Endothelial cell of umbilical vein (primary cell): ENCODE data around the gene TBX1. TPM values are rescaled to one million over a fixed set of nuclear protein-coding genes. Genes with fewer than 3 reads are reported as not detected.
A peak's percentile ranks its signal among the peaks of the same experiment; 100 is the strongest.

ENCODE experiments used
- BruUV-seq: library from RNA; stranded (reverse); fragments of 400-500 nt; replicated peaks from 2 replicates; lab custom pipeline; 2021; lab: Mats Ljungman, UMichigan
- CTCF ChIA-PET: fragments of 300-600, 350-600 bp; sonication (Branson Sonifier 250); formaldehyde crosslinking; loops from one replicate; lab custom pipeline; 2021; ENCODE audit warnings: antibody characterized with exemption, inconsistent platforms; lab: Charles Lee
- POLR2A ChIA-PET: fragments of 300-600, 350-600 bp; sonication (Branson Sonifier 250); formaldehyde crosslinking; loops from one replicate; lab custom pipeline; 2021; ENCODE audit warnings: antibody characterized with exemption, inconsistent platforms; lab: Charles Lee
- DNase-seq: peaks from one replicate; pipeline ENCODE4 v3.0.0-alpha.2; 2011; ENCODE audit warnings: low read depth, low spot score
- FAIRE-seq: peaks from 2 replicates; lab custom pipeline; 2011; peaks lifted over from hg19 to GRCh38; lab: Jason Lieb, UNC
- H2AFZ ChIP-seq: 2 replicates; pipeline ENCODE4 v1.6.0; 2012; ENCODE audit warnings: low read depth, low read length, control low read depth, inconsistent platforms
- H3K27ac ChIP-seq: 2 replicates; pipeline ENCODE4 v1.5.1; 2011; ENCODE audit warnings: low read depth, mild to moderate bottlenecking, control low read depth, low read length, moderate library complexity; ENCODE audit not compliant: insufficient read depth
- H3K27me3 ChIP-seq, 2 experiments: 2 replicates each; pipeline versions ENCODE4 v1.6.0 to v1.6.1; 2011; ENCODE audit warnings: low read length in 2 of 2, mixed read lengths in 1 of 2; ENCODE audit not compliant: control insufficient read depth in 2 of 2, insufficient read depth in 2 of 2
- H3K36me3 ChIP-seq, 2 experiments: 2 replicates in 1 of 2; 3 replicates in 1 of 2; pipeline ENCODE4 v1.5.1; 2011; ENCODE audit warnings: low read length in 2 of 2, mild to moderate bottlenecking in 1 of 2, moderate library complexity in 1 of 2; ENCODE audit not compliant: control insufficient read depth in 2 of 2, insufficient read depth in 2 of 2; ENCODE audit errors: extremely low read depth in 1 of 2
- H3K4me1 ChIP-seq: 3 replicates; pipeline ENCODE4 v1.5.1; 2011; ENCODE audit warnings: mild to moderate bottlenecking, low read length; ENCODE audit not compliant: control insufficient read depth, insufficient read depth; ENCODE audit errors: extremely low read depth
- H3K4me2 ChIP-seq: 2 replicates; pipeline ENCODE4 v1.6.1; 2011; ENCODE audit warnings: low read length, control low read depth, mixed read lengths; ENCODE audit not compliant: insufficient read depth
- H3K4me3 ChIP-seq, 3 experiments: fragments of 200-600 bp in 1 of 3; sonication (generic), shearing (Covaris generic) in 1 of 3; replicated peaks in 1 of 3; 2 replicates each; pipeline ENCODE4 v1.5.1; 2011 to 2016; ENCODE audit warnings: control low read depth in 3 of 3, low read length in 3 of 3, mild to moderate bottlenecking in 2 of 3, inconsistent platforms in 1 of 3, low read depth in 1 of 3, moderate library complexity in 1 of 3; ENCODE audit not compliant: insufficient read depth in 1 of 3
- H3K79me2 ChIP-seq: 2 replicates; pipeline ENCODE4 v1.6.0; 2012; ENCODE audit warnings: low read length, inconsistent platforms; ENCODE audit not compliant: control insufficient read depth, insufficient read depth
- H3K9ac ChIP-seq: replicated peaks from 2 replicates; pipeline ENCODE3; 2011; ENCODE audit warnings: low read length, control low read depth; ENCODE audit not compliant: insufficient read depth; ENCODE audit errors: extremely low read depth
- H3K9me1 ChIP-seq: replicated peaks from 3 replicates; pipeline ENCODE4 v1.6.0; 2011; ENCODE audit warnings: mild to moderate bottlenecking, low read length; ENCODE audit not compliant: control insufficient read depth, insufficient read depth; ENCODE audit errors: extremely low read depth
- H3K9me3 ChIP-seq: replicated peaks from 2 replicates; pipeline ENCODE4 v1.5.1; 2012; ENCODE audit warnings: low read length, inconsistent platforms; ENCODE audit not compliant: control insufficient read depth, insufficient read depth
- H4K20me1 ChIP-seq: replicated peaks from 2 replicates; pipeline ENCODE3; 2011; ENCODE audit warnings: mild to moderate bottlenecking, low read length; ENCODE audit not compliant: control insufficient read depth, insufficient read depth; ENCODE audit errors: extremely low read depth
- CTCF ChIP-seq, 2 donors: IDR thresholded peaks; 1 replicate in 1 of 2; 2 replicates in 1 of 2; pipeline ENCODE4 v1.5.1; 2011; ENCODE audit warnings: low read length in 2 of 2, mild to moderate bottlenecking in 2 of 2, moderate library complexity in 2 of 2, control low read depth in 1 of 2, inconsistent platforms in 1 of 2, low read depth in 1 of 2; ENCODE audit not compliant: insufficient read depth in 1 of 2; ENCODE audit errors: extremely low read depth in 1 of 2
- EZH2 ChIP-seq: IDR thresholded peaks from 2 replicates; pipeline ENCODE4 v1.6.1; 2012; ENCODE audit warnings: borderline replicate concordance, low read depth, mild to moderate bottlenecking, moderate library complexity, low read length, inconsistent platforms; ENCODE audit not compliant: severe bottlenecking
- FOS ChIP-seq: IDR thresholded peaks from 2 replicates; pipeline ENCODE4 v1.6.1; 2011; ENCODE audit warnings: mild to moderate bottlenecking, low read length, moderate library complexity, borderline replicate concordance; ENCODE audit not compliant: insufficient read depth
- GATA2 ChIP-seq: IDR thresholded peaks from 2 replicates; pipeline ENCODE4 v1.7.0; 2011; ENCODE audit warnings: low read depth, mild to moderate bottlenecking, moderate library complexity, mixed read lengths, low read length; ENCODE audit not compliant: insufficient read length, insufficient read depth
- JUN ChIP-seq: IDR thresholded peaks from 2 replicates; pipeline ENCODE4 v1.6.1; 2011; ENCODE audit warnings: borderline replicate concordance, low read depth; ENCODE audit not compliant: insufficient read length, insufficient read depth
- MAX ChIP-seq: IDR thresholded peaks from 2 replicates; pipeline ENCODE4 v1.6.1; 2011; ENCODE audit not compliant: insufficient read depth, insufficient read length
- MYC ChIP-seq: IDR thresholded peaks from one replicate; pipeline ENCODE4 v1.6.1; 2011; ENCODE audit warnings: mild to moderate bottlenecking, low read depth, low read length
- POLR2A ChIP-seq: IDR thresholded peaks from 2 replicates; pipeline ENCODE4 v1.6.1; 2012; ENCODE audit warnings: low read depth, mild to moderate bottlenecking, control low read depth, low read length
- POLR2AphosphoS5 ChIP-seq: IDR thresholded peaks from 2 replicates; pipeline ENCODE4 v1.6.1; 2012; ENCODE audit warnings: low read depth, mild to moderate bottlenecking, control low read depth, low read length, moderate library complexity; ENCODE audit not compliant: insufficient read depth
- dilution Hi-C: fragments of 300-500 bp; cut with MboI; formaldehyde crosslinking; loops from one replicate; pipeline ENCODE4 v1.15.0; 2019; ENCODE audit warnings: low sequenced_read_pairs; ENCODE audit not compliant: extremely low pct_ligation_motif_present
- intact Hi-C: fragments of 100-400 bp; cut with micrococcal nuclease; formaldehyde crosslinking; loops from one replicate; pipeline ENCODE4 v1.10.0; 2022
- polyA plus RNA-seq, 4 experiments: library from polyadenylated mRNA; depleted of rRNA in 3 of 4; stranded (reverse) in 3 of 4; unstranded in 1 of 4; fragments of >200 nt; gene quantifications; 2 replicates each; pipeline versions ENCODE4 v1.2.1 to v1.2.3, GENCODE V29; 2011 to 2012; ENCODE audit warnings: missing spikeins in 1 of 4
- total RNA-seq: library from RNA; stranded (reverse); gene quantifications from 2 replicates; pipeline ENCODE4 v1.2.3, GENCODE V29; 2021

TBX1 gene
- total and polyA plus RNA-seq, 2 donors (not counting 3 experiments of a cell fraction or from before 2014, with no cell fraction given): 11.0 to 30.2 TPM

DNA sequence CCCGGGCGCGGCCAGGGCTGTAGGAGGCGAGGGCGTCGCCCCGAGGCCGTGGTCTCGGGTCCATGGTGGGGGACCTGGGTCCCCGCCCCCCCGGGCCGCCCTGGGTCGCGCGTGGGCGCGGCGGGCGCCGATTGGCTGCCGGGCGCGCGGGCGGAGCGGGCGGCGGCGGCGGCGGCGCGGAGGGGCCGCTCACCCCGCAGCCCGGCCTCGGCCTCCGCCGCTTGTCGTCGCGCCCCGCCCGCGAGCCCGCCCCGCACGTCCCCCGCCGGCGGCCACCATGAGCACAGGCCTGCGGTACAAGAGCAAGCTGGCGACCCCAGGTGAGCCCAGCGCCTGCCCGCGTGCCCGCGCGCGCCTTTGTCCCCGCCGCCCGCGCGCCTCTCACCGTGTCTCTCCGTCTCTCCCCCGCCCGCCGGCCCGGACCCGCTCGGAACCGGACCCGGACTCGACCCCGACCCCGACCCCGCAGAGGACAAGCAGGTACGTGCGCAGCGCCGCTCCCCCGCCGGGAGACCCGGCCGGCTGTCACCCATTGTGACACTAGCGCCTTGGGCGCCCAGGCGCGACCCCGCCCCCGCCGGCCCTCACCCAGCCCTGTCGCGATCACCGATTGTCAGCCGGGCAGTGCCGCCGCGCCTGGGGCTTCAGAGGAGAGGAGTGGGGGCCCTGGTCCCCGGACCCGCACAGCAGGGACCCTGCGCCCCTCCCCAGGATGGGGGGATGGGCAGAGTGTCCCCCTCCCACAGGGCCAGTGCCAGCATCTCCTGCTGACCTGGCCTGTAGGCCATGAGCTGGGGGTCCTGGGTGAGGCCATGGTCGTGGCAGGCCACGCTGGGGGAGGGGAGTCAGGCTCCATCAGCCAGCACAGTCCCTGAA, 46.0 kb upstream of the TBX1 start, which contains the start of gene SEPTIN5:
TSS of gene SEPTIN5 (plus strand) at position 192 of the 876 bp plus-strand sequence. CDS start at position 278, 86 bp downstream.
- no TSS peak for BruUV-seq
- dilution Hi-C loops (no loop called here), intact Hi-C loops (loop anchor here (10.0 kb wide), 1 partner anchor 240 kb away; the partner anchor contains the start of genes CDC45 and UFD1)
- peak within 1 kb of the TSS; percentile 59 for H3K4me2 ChIP-seq
- H2AFZ ChIP-seq: peak within 1 kb of the TSS; percentile 91
- no peaks in the 10 kb centered on the region for H3K27me3 ChIP-seq
- ChIA-PET CTCF (interaction anchor here (1.2 to 2.8 kb wide), 2 partner anchors 9 to 35 kb away, joined by 3 to 14 read pairs; partner anchors contain the start of gene GP1BB), POLR2A (no interaction called here)
- peaks cover 18% of the 10 kb centered on the region for H3K4me1 ChIP-seq
- H3K9me1 ChIP-seq: no peaks in the 10 kb centered on the region
- no peaks in the 10 kb centered on the region for H3K79me2 ChIP-seq
- H3K9me3 ChIP-seq: no peaks in the 10 kb centered on the region
- no peak within 1 kb of the TSS for H3K9ac ChIP-seq
- H4K20me1 ChIP-seq: no peaks in the 10 kb centered on the region
- FAIRE-seq (no peak), DNase-seq (no peak)
- H3K4me3 ChIP-seq: peak within 1 kb of the TSS; percentile 52 to 69 (median 63)
- peak; percentile 19 for TF ChIP-seq POLR2AphosphoS5
- no peak for TF ChIP-seq POLR2A
- TF ChIP-seq FOS: no peak
- H3K27ac ChIP-seq: no peak within 1 kb of the TSS
- no peaks in the 10 kb centered on the region for H3K36me3 ChIP-seq

DNA sequence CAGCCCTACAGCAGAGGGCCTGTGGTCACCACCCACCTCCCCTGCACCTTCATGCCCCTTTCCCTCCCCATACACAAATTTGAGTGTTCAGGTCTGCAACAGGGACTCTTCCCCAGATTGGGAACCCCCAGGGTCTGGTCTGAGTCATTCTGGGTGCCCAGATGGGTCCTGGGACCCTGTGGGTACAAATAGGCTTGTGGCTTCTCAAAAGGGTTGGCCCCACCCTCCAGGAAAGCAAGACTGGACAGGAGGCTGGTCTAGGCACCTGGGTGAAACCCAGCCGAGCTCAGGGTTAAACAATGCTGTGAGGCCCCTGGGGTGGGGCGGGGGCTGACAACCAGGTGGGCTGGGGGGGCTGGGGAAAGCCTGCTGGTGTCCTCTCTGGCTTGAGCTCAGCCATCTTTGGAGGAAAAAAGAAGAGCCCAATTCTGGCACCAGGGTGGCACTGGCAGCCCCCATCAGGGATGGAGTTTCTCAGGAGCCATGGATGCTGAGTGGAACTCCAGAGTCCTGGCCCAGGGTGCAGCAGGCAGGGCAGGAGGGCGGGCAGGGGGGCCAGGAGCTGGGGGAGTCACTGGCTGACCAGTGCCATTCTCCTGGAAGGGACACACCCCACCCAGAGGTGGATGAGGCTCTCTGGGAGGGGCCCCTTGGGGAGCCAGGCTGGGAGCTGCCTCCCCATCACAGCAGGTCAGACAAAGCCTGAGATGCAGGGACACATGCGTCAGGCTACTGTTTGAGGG, 45.2 kb upstream of the TBX1 start:
- H3K27ac ChIP-seq: no peak overlapping the region
- no peaks in the 10 kb centered on the region for H3K27me3 ChIP-seq
- dilution Hi-C loops: no loop called here
- peaks cover 18% of the 10 kb centered on the region for H3K4me1 ChIP-seq
- no TSS peak for BruUV-seq
- no peaks in the 10 kb centered on the region for H3K9me3 ChIP-seq
- H3K4me3 ChIP-seq: peak overlapping the region in 2 of 3 experiments; percentile 52 to 69
- peak overlapping the region; percentile 59 for H3K4me2 ChIP-seq
- POLR2A ChIA-PET: no interaction called here
- H3K9me1 ChIP-seq: no peaks in the 10 kb centered on the region
- DNase-seq: no peak
- no peaks in the 10 kb centered on the region for H3K79me2 ChIP-seq
- intact Hi-C loops: loop anchor here (10.0 kb wide), 1 partner anchor 241 kb away; the partner anchor contains the start of genes CDC45 and UFD1
- CTCF ChIA-PET: interaction anchor here (1.2 to 2.8 kb wide), 3 partner anchors 8 to 219 kb away, joined by 3 to 14 read pairs (median 8); partner anchors contain the start of gene GP1BB
- no peak for FAIRE-seq
- TF ChIP-seq GATA2: no peak
- TF ChIP-seq POLR2A: no peak
- no peak for TF ChIP-seq MAX
- no peak for TF ChIP-seq EZH2
- TF ChIP-seq MYC: no peak
- no peak for TF ChIP-seq FOS
- TF ChIP-seq CTCF (IDR thresholded peaks at IDR 0.05; ENCODE audit: extremely low read depth in 1 of 2, insufficient read depth in 1 of 2, low read depth in 1 of 2, low read length in 2 of 2): no peak
- TF ChIP-seq JUN: no peak
- no peak for TF ChIP-seq POLR2AphosphoS5
- no peak overlapping the region for H2AFZ ChIP-seq
- peaks cover 0 to 7% of the 10 kb centered on the region in 2 experiments for H3K36me3 ChIP-seq
- no peak overlapping the region for H3K9ac ChIP-seq
- no peaks in the 10 kb centered on the region for H4K20me1 ChIP-seq
